NB4 (cell line): ENCODE results near the gene AQP1.

Experiments used
- DNase-seq: peaks from one replicate; pipeline ENCODE4 v3.0.0; 2010; ENCODE audit warnings: low read depth
- H3K4me3 ChIP-seq: one replicate; pipeline ENCODE4 v1.5.1; 2011; ENCODE audit warnings: mild to moderate bottlenecking, low read depth, low read length, moderate library complexity
- MYC ChIP-seq: IDR thresholded peaks from 2 replicates; pipeline ENCODE4 v1.6.1; 2011; ENCODE audit warnings: low read depth, low read length
- POLR2A ChIP-seq: IDR thresholded peaks from 2 replicates; pipeline ENCODE4 v1.6.1; 2011; ENCODE audit warnings: mild to moderate bottlenecking; ENCODE audit not compliant: insufficient read length; ENCODE audit errors: extremely low read depth
- TF ChIP-seq, protein P1 (sequence below): IDR thresholded peaks from one replicate; pipeline ENCODE4 v1.5.1; 2012; ENCODE audit warnings: low read depth, low read length
- TF ChIP-seq, protein P2 (sequence below): IDR thresholded peaks from 2 replicates; pipeline ENCODE4 v1.6.1; 2011; ENCODE audit warnings: low read depth, low read length

Gene AQP1

DNA sequence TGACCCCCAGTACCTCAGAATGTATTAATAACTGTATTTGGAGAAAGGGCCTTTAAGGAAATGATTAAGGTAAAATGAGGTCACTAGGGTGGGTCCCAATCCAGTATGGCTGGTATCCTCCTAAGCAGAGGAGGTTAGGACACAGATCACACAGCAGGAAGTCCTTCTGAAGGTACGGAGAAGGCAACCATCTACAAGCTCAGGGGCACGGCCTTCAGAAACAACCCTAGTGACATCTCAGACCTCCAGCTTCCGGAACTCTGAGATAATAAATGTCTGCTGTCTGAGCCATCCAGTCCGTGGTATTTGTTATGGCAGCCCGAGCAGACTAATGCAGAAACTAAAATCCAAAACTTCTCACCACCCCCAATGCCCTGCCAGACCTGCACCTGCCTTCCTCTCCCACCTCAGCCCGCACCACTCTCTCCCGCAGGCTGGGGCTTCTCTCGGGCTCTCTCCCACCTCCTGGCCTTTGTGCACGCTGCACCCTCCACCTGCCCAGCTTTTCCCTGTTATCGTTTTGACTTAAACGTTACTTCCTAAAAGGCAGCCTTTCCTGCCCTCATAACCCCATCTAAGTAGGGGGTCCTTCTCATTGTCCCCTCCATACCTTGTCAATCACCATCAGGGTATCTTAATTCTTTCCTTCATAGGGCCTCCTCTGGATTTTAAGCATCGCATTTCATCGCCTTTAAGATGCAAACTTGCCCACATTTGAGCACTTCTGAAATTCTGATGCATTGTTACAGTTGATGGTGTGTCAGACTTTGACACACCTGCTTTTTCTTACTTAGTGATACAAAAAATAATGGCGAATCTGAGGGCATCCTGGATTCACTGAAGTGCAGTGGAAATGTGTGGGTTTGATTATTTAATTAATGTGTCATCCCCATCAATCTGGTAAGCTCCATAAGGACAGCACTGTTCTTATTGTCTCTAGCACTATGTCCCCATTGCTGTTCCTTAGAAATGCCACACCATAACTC, 32.2 kb upstream of the AQP1 start:
- TF ChIP-seq, protein P1, sequence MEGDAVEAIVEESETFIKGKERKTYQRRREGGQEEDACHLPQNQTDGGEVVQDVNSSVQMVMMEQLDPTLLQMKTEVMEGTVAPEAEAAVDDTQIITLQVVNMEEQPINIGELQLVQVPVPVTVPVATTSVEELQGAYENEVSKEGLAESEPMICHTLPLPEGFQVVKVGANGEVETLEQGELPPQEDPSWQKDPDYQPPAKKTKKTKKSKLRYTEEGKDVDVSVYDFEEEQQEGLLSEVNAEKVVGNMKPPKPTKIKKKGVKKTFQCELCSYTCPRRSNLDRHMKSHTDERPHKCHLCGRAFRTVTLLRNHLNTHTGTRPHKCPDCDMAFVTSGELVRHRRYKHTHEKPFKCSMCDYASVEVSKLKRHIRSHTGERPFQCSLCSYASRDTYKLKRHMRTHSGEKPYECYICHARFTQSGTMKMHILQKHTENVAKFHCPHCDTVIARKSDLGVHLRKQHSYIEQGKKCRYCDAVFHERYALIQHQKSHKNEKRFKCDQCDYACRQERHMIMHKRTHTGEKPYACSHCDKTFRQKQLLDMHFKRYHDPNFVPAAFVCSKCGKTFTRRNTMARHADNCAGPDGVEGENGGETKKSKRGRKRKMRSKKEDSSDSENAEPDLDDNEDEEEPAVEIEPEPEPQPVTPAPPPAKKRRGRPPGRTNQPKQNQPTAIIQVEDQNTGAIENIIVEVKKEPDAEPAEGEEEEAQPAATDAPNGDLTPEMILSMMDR: no peak
- TF ChIP-seq MYC (no peak), POLR2A (no peak)
- TF ChIP-seq, protein P2, sequence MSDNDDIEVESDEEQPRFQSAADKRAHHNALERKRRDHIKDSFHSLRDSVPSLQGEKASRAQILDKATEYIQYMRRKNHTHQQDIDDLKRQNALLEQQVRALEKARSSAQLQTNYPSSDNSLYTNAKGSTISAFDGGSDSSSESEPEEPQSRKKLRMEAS: no peak
- no peak for DNase-seq
- H3K4me3 ChIP-seq: no peak overlapping the region

DNA sequence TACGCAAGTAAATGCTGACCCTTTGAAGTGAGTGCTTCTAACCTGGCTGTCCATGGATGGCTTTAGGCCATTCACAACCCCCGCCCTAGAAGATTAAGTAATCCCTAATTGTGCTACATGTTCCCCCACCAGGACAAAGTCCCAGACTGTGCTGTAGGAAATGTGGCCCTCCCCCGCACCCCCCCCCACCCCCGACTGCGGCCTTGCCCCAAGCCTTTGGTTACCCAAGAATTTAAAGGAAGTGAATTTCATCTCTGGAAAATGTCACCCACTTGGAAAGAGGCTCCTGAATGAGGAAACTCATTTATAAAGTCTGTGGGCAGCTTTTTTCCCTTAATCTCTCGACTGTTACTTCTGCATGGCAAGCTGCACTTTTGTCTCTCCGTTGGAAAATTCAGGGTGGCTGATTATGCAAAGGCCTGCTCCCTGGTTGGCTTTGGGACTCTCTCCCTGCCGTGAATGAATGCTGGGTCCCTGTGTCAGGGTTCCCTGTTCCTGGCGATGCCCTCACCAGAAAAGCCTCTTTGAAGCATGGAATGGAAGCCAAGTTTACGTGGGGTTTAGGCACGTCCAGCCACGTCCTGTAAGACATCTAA, 31.4 kb upstream of the AQP1 start:
- no peak overlapping the region for H3K4me3 ChIP-seq
- DNase-seq: no peak
- TF ChIP-seq MYC: no peak
- TF ChIP-seq, protein P2: no peak
- no peak for TF ChIP-seq POLR2A
- TF ChIP-seq, protein P1: no peak

DNA sequence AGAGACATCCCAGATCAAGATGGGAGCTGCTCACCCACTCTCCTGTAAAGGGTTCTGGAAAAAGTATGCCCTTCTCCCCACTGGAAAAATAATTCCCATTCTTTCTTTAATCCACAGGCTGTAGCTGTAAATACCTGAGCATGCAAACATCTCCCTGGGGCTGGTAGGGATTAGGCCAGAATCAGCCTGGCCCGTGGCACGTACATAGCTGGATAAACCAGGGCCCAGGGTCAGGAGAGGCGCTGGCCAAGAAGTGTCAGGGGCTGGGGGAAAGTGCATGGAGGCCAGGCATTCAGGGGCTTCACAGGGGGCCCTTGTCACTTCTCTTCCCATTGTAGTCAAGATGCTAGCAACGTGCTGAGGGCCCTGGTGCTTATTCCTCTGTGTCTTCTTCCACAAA, 30.7 kb upstream of the AQP1 start:
- H3K4me3 ChIP-seq: no peak overlapping the region
- no peak for DNase-seq
- no peak for TF ChIP-seq MYC
- TF ChIP-seq, protein P2: no peak
- no peak for TF ChIP-seq POLR2A
- TF ChIP-seq, protein P1: no peak

DNA sequence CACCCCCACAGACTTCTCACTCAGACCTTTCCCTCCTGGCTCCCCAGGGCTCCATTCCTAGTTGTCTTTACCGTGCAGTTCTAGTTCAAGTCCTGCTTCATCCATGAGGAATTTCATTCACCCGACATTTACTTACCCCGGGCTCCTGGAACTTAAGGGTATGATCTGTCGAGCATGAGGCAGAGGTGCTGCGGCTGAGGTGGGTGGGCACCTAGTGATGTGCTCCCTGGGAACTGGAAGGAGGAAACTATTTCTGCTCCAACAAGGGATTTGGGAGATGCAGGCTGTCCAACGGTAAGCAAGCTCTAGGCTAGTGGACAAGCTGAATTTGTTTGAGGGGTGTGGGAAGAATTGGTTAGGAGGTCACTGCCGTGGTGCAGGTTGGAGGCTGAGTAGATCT, 30.2 kb upstream of the AQP1 start:
- H3K4me3 ChIP-seq: no peak overlapping the region
- TF ChIP-seq, protein P2: no peak
- TF ChIP-seq MYC (no peak), POLR2A (no peak)
- TF ChIP-seq, protein P1: no peak
- DNase-seq: no peak

DNA sequence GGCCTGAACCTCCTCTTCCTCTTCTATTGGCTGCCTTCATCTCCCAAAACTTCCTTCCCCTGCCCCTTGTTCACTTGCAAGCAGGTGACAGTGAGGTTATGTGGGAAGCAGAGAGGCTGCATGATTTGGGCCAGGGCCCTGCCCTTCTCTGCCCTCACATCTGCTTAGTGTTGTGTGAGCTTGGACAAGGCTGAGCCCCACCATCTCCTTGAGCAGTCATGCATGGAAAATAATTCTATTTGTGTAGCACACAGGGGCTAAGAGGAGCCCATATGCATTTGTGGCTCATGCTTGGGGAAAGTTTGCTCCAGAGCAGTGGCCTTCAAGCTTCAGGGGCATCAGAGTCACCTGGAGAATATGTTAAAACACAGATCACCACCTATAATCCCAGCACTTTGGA, 26.8 kb upstream of the AQP1 start:
- DNase-seq: no peak
- no peak overlapping the region for H3K4me3 ChIP-seq
- TF ChIP-seq, protein P2: no peak
- no peak for TF ChIP-seq POLR2A

DNA sequence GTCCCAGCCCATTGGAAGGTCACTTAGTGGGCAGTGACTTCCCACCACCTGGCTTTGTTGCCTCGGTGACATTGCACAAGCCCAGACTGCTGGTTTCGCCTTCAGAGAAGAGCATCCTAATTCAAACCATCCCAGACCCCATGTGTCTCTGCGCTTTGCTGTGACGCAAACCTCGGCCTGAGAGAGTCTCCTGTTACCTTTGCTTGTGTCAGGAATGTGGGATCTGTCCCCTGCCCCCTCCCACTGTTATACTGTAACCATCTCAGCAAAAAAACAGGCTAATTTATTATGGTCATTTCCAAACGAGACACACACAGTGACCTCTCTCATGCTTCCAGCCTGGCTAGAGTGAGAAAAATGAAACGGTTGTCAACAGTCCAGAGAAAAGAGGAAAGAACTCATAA, 25.0 kb upstream of the AQP1 start:
- DNase-seq: no peak
- no peak overlapping the region for H3K4me3 ChIP-seq
- TF ChIP-seq MYC (no peak), POLR2A (no peak)
- TF ChIP-seq, protein P1: no peak
